CD4-positive, alpha-beta T cell treated with Interleukin-15 for 1 hour (primary cell): Measurements from ENCODE around the gene GREB1.

Source experiments
- DNase-seq: peaks from one replicate; pipeline ENCODE4 v3.0.0-alpha.2; 2020

Gene GREB1

DNA sequence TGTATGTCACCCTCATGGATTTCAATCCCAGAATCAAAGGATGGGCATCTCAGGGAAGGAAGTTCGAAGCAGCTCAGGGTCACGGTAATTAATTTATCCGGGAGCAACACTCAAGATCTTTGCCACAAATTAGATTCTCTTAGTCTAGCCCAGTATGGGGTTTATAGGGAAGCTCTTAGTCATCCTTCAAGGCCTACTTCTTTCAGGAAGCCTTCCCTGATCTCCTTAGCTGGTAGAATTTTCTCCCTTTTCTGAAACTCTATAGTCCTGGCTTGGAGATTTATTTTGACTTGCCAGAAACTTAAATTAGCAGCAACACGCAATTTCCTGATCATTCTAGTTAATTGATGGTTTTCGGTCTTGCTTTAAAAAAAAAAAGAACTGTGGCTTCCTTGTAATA lies 20.5 kb upstream of the GREB1 start:
- no peak for DNase-seq

DNA sequence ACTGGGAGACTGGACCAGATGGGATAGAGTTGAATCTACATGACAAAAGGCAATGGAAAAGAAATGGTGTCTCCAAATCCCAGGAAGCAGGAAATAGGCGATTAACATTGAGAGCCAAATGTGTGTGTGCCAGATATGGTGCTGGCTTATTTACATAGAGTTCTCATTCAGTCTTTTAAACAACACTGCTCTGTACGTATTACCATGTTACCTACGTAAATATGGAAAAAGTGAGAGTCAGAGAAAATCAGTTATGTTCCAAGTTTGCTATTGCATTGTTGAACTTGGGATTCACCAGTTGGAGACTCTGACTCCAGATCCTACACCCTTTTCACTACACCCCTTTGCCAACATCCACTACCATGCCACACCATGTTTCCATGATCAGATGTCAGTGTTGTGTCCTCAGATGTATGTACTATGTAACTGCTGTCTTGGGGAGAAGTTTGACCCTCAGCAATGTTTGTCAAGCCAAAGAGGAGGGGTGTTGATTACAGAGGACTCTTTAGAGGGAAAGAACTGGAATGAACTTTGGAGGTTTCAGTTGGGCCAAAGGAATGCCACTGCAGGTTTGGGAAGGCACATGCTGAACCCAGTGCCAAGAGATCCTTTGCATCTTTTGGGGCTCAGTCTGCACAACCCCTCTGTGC lies 19.6 kb upstream of the GREB1 start:
- DNase-seq: no peak

DNA sequence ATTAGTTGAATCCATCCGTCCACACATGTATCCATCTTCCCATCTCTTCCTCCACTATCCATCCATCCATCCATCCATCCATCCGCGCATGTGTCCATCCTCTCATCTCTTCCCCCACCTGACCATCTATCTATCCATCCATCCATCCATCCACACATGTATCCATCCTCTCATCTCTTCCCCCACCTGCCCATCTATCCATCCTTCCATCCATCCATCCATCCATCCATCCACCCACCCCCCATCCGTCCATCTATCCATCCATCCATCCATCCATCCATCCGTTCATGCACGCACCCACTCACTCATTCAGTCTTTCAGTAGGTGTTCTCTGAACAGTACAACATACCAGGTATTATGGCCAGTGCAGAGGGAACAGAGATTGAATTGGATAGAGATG lies 18.9 kb upstream of the GREB1 start:
- no peak for DNase-seq

DNA sequence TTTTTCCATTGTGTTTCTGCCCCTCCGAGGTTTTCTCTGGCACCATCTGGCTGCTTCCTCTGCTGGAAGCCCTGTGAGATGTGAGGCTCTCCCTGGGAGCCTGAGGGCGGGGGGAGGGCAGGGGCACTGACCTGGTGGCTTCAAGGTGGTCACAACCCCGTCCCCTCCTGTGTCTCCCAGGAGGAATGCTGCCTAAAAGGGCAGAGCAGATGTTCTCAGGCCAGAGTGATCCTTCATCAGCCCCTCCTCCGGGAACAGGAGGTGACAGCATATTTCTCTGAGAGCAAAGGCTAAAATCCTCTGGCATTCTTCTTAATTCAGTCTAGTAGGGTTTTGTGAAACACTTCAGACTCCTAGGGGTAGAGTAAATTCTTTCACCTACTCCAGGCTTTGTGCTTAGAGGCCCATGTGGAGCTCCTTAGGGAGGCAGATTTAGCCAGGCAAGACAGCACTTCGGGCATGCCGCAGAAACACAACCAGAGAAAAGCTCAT lies 18.3 kb upstream of the GREB1 start:
- DNase-seq: no peak

DNA sequence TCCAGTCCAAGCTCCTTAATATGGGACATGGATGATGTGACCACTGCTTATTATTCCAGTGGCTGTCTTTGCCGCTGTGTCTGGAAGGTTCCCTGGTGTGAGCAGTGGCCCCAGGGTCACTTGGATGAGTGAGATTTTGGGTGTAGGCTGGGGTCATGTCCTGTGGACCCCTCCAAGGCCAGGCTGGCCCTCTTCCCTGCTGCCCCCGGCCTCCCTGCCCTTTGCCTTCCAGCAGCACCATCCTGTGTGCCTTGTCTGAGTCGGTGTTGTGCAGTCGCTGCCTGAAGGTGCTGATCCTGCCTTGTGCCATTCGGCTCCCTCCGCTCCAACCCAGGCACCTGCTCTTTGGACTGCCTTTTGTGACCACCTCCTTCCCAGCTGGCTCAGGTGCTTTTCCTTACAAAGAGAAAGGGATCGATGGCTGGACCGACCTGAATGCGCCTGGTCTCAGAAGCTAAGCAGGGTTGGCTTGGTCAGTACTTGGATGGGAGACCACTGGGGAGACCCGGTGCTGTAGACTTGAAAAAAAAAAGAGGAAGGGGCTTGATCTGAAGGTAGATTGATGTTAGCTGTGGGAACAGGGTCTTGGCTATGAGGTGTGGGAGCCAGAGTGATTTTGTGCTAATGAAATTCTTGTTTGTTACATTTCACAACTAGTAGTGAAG lies 16.7 kb upstream of the GREB1 start:
- no peak for DNase-seq

DNA sequence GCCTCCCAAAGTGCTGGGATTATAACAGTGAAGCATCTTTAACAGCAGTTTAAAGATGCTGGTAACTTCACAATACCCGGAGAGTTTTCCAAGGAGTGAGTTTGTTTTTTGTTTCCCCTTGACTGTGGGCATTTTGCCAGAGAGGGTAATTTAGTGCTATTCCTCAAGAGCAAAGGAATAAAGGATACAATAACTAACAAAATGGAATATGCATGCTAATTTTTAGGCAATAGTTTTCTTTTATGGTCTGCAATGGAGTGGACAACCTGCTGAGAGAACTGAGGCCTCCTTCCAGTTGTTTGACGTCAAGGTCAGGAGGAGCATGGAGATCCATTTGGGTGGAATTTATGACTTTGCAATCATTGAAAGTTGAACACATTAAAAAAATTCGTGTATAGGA lies 15.9 kb upstream of the GREB1 start:
- no peak for DNase-seq

DNA sequence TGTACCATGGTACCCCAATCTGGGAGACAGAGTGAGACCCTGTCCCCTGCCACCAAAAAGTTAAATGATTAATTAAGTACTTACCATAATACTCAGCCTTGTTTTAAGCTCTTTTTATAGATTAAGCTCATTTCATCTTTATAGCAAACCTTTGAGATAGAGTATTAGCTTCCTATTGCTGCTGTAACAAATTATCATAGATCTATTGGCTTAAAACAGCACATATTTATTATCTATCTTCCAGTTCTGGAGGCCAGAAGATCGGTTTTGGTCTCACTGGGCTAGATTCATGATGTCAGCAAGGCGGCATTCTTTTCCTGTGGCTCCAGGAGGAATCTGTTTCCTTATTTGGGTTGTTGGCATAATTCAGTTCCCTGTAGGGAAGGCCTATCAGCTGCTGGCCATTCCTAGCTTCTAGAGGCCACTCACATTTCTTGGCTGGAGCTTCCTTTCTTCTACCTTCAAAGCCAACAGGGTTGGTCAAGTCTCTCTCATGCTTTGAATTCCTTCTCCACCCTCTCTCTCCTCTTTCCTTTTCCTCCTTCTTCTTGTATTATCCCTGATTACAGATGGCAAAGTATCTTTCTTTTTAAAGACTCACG lies 13.7 kb upstream of the GREB1 start:
- no peak for DNase-seq

DNA sequence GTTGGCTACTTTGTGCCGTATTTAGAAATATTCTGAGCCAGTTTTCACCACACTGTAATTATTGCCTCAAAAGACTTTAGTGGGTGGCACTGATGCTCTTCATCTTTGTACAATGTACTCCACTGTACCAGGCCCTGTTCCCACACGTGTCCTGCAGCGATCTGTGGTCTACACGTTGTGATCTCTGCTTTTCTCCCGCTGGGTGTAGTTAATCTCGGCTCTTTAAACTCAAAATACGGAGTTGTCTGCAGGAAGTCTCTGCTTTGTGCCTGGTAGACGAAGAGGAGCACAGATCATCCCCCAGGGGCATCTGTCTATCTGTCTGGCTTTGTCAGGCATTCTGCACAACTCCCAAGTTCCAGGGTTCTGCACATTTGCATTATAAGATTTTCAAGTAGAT lies 12.1 kb upstream of the GREB1 start:
- no peak for DNase-seq

DNA sequence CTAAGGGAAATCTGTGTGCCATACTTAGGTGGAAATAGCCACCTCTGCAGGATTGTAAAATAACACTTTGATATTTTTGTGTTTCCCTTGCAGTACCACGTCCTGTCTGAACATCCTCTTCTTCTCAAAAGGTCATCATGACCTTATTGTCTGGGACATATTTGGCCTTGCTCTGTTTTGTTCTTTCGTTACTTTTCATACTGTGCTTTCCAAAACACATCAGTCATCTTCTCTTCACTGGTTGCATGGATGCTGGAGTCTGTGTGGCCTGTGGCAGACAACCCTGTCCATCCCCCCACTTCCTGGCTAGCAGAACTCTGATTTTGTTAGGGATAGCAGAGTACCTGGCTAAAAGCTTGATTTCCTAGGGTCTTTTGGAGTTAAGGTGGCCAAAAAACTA lies 9.4 kb upstream of the GREB1 start:
- no peak for DNase-seq

DNA sequence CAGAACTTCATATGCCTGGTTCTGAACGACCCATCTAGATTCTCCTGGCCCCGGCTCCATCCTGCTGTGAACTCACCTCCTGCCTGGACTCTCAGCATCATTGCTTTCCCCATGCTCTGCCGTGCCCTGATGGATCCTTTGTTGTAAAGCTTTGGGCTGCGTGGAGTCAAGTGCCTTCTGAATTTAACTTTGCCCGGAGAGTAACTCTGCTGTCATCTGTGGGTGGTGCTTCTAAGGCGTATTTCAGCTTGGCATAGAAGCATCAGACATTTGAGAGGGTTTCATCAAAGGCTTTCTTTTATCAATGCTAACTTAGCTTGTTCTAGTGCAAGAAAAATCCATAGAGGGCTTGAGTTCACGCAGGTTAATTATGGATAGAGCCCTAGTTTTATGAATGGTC lies 8.1 kb upstream of the GREB1 start:
- no peak for DNase-seq

DNA sequence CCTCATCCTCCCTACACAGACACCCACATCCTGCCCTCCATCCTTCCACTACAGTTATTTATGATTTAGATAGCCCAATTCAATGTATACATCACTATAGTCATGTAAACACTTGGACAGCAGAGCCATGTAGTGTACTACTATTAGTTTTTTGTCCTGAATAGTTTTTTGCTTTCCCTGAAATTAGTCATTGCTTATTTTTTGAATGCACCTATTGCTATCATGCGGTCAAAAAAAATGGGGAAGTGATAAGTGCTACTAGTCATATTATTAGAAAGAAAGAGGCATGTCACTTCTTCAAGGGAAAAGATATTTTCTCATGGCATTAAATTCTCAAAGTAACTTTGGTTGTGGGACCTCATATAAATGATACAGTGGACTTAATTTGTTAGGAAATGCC lies 6.8 kb upstream of the GREB1 start:
- DNase-seq: no peak

DNA sequence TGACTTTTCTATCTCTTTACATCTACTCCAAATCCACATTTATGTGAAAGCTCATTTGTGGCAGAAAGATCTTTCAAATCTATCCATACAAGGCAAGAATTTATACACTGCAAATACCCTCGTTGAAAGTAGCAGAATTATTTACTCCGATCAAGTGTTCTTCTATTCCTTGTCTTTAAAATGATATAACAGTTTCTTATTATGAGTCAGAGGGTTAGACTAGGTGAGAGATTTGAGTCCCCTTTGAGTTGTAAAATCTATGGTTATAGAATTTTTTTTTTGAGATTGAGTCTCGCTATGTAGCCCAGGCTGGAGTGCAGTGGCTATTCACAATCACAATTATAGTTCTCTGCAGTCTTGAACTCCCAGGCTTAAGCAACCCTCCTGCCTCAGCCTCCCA lies 5.6 kb upstream of the GREB1 start:
- no peak for DNase-seq

DNA sequence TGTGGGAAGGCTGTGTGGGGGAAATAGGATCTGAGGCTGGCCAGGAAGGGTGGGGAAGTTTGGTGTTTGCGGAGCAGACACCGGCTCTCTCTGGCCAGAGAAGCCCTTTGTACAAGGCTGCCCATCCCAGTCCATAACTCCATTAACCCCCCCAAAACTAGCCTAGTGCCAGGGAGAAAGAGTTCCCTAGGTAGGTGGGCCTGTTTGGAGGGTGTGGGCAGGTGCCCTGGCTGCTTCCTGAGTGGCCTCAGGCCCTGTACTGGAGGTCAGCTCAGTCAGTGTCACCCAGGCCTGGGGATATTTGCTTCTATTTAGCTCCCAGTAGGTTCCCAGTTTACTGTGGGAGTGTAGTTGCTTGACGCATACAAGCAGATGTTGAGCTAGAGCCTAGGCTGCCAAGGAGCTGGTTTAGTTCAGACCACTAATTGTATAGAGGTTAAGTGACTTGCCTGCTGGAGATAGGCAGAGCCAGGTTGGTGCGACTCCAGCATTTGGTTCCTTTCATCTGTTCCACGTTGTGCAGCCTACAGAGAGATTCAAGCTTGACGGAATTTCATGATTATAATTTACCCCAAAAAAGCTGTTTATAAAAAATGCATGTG lies 2.9 kb upstream of the GREB1 start:
- DNase-seq: no peak

DNA sequence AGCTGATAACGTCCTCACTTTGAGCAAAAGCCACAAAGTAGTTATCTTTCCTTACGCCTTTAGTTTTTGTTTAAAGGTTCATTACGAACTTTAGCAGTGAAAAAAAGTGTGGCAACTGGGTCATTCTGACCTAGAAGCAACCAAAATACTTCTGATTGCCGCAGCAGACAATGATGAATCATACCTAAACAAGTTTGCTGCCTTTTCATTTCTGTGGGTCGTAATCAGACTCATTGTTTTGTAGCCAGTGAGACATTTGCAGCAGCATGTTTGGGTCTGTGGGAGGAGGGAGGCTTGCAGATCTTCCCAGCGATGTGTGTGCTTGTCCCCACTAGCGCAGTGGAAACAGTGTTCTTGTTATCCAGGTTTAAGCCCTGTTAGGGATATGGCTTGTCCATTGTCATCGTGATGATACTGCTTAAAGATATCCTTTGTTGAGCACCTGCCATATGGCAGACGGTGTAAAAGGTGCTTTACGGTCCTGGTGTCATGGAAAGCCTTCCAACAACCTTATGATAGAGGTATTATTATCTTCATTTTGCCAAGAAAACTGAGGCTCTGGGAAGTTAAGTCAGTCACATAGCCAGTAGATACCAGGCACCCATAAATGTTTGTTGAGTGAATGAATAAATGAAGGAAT lies 1.3 kb upstream of the GREB1 start:
- no peak for DNase-seq

DNA sequence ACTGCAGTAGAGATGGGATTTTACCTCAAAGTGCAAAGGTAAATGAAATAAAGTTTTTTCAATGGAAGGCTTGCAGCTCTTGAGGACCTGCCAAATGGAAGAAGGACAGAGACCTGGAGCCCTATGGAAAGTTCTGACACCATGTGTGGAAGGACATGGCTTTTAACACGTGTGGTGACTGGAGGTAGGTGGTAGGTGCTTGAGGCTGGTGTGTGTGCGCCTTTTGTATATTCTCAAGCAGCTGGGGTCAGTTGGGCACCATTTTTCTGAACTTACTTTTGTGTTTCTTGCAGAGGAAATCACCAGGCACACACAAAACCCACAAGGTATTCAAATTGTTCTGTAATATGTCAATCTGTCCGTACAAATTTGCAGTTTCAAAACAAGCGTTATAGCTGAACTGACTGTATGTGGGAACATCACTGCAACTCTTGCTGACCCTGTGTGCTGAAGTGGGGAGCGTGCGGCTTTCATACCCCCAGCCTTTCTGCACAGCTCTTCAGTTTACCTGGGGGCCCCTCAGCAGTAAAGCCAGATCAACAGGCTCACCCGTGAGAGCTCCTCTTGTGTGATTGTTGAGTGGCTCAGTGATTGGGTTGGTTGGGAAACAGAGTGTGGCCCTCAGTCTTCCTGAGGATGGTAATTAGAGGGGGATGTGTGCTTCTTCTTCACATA lies 363 bp downstream of the GREB1 start:
- no peak for DNase-seq

DNA sequence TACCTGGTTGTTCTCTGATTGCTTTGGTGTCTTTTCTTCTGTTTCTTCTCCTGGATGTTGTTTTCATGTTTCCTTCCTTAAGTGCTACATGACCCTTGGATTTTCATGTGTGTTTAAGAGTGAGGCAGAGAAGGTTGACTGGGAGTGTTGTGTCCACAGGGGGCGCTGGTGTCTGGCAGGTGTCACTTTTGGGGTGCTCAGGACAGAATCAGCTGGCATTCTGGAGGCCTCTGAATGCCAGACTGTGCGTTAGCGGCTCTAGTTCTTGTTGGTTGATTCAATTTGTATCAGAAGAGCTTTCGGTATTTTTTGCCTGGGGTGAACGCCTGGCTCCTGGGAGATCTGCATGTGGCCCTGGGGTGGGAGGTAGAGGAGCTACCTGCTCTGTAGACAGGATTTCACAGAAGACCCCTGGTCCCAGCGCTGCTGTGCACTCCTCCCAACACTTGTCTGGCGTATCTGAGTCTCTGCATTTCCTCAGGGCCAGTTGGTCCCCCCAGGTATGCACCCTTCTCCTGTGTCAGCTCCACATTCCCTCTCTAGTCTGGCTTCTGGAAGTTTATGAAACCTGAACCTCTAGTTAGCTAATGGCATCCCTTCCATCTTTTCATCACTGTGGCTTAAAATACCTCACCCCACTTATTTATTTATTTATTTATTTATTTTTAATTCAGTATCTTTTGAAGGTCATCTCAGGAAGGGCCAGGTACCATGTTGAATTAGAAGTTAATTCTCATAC lies 1.1 kb downstream of the GREB1 start:
- no peak for DNase-seq

DNA sequence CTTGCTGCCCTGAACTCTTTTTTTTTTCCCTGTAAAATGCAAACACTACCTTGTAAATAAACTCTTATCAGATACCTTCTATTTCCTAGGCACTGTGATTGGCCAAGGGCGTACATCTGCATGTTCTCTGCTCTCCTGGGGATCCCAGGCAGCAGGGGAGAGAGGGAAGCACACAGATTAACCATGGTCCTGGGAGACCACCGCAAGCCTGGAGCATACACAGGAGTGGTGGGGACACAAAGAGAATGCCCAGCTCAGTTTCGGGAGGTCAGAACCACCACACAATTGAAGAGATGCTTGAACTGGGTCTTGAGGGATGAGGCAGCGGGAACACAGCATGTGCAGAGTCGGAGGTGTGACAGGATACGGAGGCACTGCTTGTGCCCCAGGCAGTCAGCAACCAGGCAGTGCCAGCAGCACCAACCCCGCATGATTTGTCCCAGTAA lies 2.1 kb downstream of the GREB1 start:
- no peak for DNase-seq

DNA sequence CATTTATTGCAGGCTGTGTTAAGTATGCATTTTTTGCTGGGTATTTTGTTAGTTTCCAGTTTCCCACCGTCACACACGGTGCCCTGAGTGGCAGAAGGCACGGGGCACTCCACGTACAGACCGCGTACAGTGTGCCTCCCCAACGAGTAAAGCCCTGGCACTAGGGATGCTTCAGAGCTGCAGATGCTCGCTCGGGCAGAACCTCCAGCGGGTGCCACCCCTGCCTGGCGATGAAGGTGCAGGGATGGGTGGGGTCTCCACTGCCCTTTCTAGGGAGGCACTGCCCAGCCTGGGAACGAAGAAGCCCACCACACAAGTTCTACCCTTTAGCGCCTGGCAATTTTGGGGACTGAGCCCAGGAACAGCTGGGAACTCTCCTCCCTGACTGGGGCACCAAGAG lies 4.1 kb downstream of the GREB1 start:
- no peak for DNase-seq

DNA sequence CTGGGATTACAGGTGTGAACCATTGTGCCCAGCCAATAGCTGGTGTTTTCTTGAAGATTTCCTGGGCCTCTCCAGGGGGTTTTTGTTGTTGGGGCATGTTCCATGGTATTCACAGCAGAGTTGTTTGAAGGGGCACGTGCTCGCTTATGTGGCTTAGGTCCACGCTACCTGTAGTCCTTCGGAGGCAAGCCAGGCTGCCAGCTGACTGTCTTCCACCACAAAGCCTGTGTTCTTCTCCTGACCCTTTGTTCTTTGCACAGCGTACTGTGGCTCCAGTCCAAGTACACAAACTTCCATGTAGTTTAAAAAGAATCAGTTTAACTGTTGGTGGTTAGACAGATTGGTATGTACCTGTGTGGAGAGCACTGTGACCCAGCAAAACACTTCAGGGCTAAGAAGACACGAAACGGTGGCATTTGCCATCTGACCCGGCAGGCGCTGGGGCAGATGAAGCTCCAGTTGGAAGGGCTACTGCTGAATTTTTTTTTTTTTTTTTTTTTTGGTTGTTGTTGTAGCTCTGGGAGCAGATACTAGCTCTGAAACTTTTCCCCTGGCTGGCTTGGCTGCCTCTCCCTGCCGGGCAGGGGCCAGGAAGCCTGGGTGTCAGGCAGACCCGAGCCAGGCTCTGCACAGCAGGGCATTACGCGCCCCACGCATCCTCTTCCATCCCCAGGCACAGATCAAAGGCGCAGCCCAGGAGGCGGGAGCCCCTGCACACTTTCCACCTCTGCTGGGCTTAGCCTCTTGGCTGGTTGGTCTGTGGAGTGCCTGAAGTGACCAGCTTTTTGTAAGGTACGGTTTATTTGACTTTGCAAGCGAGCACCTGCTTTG lies 5.7 kb downstream of the GREB1 start:
- no peak for DNase-seq

DNA sequence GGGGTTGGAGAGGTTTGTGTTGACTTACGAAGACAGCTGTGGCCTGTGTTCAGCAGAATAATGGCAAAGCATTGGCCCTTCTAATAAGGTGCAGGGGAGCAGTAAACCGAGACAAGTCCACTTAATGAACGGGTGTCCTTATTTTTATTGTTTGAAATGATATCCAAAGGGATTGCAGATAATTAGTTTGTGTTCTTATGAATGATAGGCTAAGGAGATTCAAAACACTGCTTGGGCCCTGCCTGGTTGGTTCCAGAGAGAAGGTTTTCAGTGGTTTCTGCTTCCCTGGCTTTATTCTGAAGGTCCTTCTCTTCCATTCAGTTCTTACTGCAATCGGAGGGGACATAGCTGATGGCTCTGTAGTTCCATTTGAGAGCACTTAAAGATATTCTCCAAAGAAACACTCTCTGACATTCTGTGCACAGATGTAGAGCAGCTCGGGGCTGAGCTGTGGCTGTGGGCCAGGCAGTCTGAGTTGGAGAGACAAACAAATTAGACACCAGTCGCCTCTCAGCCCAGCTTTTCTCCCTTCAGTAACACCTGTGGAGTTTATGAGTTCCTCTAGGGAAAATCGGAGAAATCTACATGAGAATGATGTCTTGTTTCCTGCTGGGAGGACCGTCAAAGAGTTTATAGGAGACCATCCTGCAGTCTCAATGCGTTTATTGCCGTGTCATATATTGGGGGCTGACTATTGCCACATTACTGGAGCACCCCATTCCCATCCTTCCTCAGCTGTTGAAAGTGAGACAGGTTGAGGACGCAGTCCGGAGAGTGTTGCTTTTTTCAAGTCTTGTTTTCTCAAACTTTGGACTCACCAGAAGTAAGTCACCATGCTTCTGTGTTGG lies 6.5 kb downstream of the GREB1 start:
- DNase-seq: no peak
